Breast epithelium (tissue), 3 donors: Measurements from ENCODE around the gene CARD16.

Source experiments
- POLR2A ChIP-seq: fragments of 450-650 bp; IDR thresholded peaks from one replicate; pipeline ENCODE4 v1.6.1; 2016; ENCODE audit warnings: antibody characterized with exemption, mild to moderate bottlenecking, moderate library complexity
- TF ChIP-seq, protein P1 (sequence below), 3 donors: fragments of 450-650 bp; IDR thresholded peaks; one replicate each; pipeline ENCODE4 v1.5.1; 2016 to 2017; ENCODE audit warnings: antibody characterized with exemption in 3 of 3, mild to moderate bottlenecking in 3 of 3, moderate library complexity in 3 of 3

DNA sequence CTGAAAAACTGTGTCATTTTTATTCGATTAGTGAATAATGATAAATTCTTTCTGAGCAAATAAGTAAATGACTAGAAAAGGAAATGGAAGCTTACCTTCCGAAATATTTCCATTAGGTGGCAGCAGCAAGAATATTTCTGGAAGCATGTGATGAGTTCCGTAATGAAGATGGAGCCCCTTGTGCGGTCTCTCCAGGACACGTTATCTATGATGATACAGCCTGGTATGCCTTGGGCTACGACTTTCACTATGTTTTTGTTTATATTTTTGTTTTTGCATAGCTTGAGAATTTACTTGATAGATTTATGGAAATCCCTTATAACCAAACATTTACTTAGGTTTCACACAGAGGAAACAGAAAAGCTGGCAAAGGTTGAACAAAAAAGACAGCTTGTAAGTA, 47.8 kb downstream of the CARD16 start:
- no peak for TF ChIP-seq POLR2A
- TF ChIP-seq, protein P1, sequence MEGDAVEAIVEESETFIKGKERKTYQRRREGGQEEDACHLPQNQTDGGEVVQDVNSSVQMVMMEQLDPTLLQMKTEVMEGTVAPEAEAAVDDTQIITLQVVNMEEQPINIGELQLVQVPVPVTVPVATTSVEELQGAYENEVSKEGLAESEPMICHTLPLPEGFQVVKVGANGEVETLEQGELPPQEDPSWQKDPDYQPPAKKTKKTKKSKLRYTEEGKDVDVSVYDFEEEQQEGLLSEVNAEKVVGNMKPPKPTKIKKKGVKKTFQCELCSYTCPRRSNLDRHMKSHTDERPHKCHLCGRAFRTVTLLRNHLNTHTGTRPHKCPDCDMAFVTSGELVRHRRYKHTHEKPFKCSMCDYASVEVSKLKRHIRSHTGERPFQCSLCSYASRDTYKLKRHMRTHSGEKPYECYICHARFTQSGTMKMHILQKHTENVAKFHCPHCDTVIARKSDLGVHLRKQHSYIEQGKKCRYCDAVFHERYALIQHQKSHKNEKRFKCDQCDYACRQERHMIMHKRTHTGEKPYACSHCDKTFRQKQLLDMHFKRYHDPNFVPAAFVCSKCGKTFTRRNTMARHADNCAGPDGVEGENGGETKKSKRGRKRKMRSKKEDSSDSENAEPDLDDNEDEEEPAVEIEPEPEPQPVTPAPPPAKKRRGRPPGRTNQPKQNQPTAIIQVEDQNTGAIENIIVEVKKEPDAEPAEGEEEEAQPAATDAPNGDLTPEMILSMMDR (IDR thresholded peaks at IDR 0.05) = no peak
